Kidney epithelial cell (primary cell): ENCODE measurements around the gene PLA2G3. TPM values are rescaled to one million over a fixed set of nuclear protein-coding genes. Genes with fewer than 3 reads are reported as not detected.

Experiments
- DNase-seq: peaks from one replicate; pipeline ENCODE4 v3.0.0-alpha.2; 2010; ENCODE audit warnings: low read depth
- H3K27me3 ChIP-seq: 2 replicates; pipeline ENCODE4 v1.6.0; 2011; ENCODE audit warnings: low read length; ENCODE audit not compliant: control insufficient read depth, insufficient read depth
- H3K36me3 ChIP-seq: 2 replicates; pipeline ENCODE4 v1.5.1; 2011; ENCODE audit warnings: low read length; ENCODE audit not compliant: control insufficient read depth, insufficient read depth
- H3K4me3 ChIP-seq: 2 replicates; pipeline ENCODE4 v1.5.1; 2011; ENCODE audit warnings: low read depth, mild to moderate bottlenecking, control low read depth, low read length
- total RNA-seq: library from RNA; depleted of rRNA; stranded (reverse); fragments of >200 nt; gene quantifications from 2 replicates; pipeline ENCODE4 v1.2.3, GENCODE V29; 2015
- TF ChIP-seq, protein P1 (sequence below): IDR thresholded peaks from 2 replicates; pipeline ENCODE4 v1.5.1; 2011; ENCODE audit warnings: mild to moderate bottlenecking, moderate library complexity, low read length, control low read depth, inconsistent platforms; ENCODE audit not compliant: insufficient read depth, poor library complexity, severe bottlenecking

The PLA2G3 gene
- total RNA-seq, 1 donor from 2014 or later, result 0.46 TPM

DNA sequence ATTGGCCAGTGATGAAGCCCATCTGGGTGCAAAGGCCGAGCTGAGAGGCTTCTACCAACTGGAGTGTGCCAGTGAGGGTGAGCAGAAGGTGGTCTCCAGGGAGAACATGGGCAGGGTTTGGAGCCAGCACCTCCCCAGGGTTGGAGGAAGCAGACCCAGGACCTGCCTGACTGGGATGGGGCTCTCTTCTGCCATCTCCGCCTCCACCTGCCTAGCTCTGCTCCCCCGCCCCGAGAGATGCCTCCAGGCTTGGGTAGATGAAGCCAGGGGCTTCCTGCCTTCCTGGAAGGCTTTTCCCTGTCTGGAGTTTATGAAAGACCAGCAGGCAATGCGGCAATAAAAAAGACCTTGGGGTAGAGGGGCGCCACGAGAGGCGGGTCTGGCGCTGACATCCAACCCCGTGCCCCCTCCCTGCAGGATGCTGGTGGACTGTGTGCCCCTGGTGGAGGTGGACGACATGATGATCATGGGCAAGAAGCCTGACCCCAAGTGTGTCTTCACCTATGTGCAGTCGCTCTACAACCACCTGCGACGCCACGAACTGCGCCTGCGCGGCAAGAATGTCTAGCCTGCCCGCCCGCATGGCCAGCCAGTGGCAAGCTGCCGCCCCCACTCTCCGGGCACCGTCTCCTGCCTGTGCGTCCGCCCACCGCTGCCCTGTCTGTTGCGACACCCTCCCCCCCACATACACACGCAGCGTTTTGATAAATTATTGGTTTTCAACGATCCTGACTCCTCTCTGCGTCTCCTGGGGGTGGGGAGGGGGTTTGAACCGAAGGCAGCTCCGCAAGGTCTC is 36.2 kb downstream of the PLA2G3 start:
- no peak overlapping the region for H3K4me3 ChIP-seq
- peaks cover 1% of the 10 kb centered on the region for H3K36me3 ChIP-seq
- no peaks in the 10 kb centered on the region for H3K27me3 ChIP-seq
- no peak for DNase-seq
- TF ChIP-seq, protein P1, sequence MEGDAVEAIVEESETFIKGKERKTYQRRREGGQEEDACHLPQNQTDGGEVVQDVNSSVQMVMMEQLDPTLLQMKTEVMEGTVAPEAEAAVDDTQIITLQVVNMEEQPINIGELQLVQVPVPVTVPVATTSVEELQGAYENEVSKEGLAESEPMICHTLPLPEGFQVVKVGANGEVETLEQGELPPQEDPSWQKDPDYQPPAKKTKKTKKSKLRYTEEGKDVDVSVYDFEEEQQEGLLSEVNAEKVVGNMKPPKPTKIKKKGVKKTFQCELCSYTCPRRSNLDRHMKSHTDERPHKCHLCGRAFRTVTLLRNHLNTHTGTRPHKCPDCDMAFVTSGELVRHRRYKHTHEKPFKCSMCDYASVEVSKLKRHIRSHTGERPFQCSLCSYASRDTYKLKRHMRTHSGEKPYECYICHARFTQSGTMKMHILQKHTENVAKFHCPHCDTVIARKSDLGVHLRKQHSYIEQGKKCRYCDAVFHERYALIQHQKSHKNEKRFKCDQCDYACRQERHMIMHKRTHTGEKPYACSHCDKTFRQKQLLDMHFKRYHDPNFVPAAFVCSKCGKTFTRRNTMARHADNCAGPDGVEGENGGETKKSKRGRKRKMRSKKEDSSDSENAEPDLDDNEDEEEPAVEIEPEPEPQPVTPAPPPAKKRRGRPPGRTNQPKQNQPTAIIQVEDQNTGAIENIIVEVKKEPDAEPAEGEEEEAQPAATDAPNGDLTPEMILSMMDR, result no peak

DNA sequence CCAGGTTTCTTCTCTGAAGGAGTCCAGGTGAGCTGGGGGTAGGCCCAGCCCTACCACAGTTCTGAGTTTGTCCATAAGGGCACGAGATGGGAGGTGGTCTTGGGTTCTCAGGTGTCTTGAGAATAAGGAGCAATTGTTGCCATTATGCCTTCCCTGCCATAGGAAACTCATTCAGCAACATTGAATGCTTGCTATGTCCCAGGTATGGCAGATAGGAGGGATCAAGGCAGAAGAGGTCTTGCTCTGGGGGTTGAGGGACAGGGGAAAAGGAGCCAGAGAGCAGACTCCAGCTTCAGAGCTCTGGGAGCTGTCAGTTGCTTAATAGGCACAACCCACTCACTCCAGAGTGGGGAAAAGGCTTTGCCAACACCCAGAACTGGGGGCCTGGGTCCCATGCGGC is 37.2 kb downstream of the PLA2G3 start:
- peaks cover 1% of the 10 kb centered on the region for H3K36me3 ChIP-seq

DNA sequence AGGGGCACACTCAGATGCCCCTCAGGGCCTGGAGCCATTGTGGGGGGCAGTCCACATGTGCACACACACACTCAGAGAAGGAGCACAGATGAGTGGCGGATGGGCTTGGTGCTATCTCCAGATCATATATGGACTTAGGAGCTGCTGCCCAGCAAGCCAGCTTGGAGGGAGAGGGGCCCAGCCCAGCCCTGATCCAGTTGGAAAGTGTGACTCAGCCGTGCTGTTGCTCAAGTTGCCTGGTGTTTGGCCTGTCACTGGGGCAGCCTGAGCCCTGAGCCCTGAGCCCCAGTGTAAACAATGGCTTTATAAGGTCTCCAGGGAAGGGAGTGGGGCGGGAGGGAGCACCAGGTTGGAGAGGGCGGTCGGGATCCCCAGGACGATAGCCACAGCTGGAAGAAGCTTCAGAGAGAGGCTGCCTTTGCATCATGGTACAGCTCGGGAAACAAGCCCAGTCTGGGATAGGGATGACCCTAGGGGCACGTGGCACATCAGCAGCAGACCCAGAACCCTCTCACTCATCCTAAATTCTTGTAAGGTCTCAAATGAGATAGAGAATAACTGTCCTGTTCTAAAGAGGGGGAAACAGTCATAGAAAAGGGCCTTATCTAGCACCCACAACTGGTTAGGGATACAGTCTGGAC is 37.7 kb downstream of the PLA2G3 start:
- peaks cover 4% of the 10 kb centered on the region for H3K36me3 ChIP-seq
- H3K27me3 ChIP-seq, result no peaks in the 10 kb centered on the region
- TF ChIP-seq, protein P1, result no peak
- H3K4me3 ChIP-seq, result no peak overlapping the region
- DNase-seq, result no peak

More for the DNA sequence above, 37.2 kb downstream of the PLA2G3 start:
- Histone ChIP-seq H3K4me3 (no peak overlapping the region), H3K27me3 (no peaks in the 10 kb centered on the region)
- TF ChIP-seq, protein P1, result no peak
- no peak for DNase-seq

DNA sequence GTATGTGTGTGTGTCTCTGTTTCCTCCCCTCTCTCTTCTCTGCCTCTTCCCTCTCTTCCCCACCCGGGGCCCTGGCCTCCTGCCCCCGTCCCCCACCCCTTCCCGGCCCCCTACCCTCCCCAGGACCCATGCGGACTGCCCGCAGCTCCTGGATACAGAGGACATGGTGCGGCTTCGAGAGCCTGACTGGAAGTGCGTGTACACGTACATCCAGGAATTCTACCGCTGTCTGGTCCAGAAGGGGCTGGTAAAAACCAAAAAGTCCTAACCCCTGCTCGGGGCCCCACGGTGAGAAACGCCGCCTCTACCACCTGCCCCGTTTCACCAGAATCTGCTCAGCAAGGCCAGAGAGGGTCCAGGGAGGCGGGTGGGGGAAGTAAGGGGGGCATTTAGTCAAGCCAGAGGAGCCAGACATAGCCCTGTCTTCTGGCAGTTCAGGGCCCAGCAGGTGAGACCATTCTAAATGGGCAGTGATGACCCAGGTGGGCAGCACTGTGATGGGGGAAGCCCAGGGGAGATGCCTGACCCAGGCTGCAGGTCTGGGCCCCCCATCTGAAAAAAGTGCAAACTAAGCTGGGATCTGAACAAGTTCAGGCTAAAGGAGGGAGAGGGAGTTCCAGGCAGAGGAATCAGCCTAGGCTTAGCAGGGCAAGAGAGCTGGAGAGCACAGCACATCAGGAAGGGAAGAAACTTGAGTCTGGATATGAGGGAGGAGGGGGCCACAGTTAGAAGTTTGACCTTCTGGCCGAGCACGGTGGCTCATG is 39.4 kb downstream of the PLA2G3 start:
- DNase-seq, result no peak
- Histone ChIP-seq H3K4me3 (no peak overlapping the region), H3K36me3 (peaks cover 8% of the 10 kb centered on the region), H3K27me3 (no peaks in the 10 kb centered on the region)
- TF ChIP-seq, protein P1, result no peak

DNA sequence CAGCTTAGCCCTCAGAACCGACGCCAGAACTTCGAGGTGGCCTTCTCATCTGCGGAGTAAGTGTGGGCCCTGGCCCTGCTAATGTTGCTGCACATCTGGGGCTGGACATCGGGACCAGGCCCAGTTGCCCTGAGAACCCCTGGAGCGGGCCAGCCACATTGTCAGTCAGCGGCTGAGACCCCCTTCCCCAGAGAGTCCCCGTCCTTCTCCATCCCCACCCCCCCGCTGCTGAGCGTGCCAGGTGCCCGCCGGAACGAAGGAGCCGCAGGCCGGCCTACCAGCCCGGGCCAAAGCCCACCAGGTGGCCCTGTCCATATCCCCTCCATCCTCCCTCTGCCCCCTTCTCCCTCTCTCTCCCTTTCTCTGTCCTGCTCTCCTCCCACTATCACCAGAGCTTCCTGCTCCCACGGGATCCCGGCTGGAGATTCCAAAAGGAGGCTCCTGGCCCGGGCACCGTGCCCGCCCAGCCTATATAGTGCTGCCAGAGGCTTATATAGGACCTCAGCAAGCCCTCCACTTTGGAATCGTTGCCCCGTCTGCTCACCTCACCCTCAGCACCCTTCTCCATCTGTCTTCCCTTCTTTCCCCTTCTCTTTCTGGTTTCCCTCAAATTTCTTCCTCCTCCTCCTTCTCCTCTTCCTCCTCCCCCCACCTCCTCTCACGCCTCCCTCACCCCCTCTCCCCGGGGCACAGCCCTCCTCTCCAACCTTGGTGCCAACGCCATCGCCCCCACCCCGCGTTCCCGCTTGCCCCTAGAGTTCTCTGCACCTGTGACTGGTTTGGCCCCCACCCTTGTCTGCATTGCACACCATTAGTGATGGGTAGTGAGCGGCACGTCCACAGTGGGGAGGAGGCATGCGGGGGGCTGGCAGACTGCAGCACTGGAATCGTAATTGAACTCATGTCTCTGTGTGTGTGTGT is 40.2 kb downstream of the PLA2G3 start:
- no peaks in the 10 kb centered on the region for H3K27me3 ChIP-seq
- no peak overlapping the region for H3K4me3 ChIP-seq
- TF ChIP-seq, protein P1, result no peak
- DNase-seq, result no peak
- H3K36me3 ChIP-seq, result peaks cover 11% of the 10 kb centered on the region
